Measurements from ENCODE around the gene PRKAB2.

- TF ChIP-seq, protein P1, sequence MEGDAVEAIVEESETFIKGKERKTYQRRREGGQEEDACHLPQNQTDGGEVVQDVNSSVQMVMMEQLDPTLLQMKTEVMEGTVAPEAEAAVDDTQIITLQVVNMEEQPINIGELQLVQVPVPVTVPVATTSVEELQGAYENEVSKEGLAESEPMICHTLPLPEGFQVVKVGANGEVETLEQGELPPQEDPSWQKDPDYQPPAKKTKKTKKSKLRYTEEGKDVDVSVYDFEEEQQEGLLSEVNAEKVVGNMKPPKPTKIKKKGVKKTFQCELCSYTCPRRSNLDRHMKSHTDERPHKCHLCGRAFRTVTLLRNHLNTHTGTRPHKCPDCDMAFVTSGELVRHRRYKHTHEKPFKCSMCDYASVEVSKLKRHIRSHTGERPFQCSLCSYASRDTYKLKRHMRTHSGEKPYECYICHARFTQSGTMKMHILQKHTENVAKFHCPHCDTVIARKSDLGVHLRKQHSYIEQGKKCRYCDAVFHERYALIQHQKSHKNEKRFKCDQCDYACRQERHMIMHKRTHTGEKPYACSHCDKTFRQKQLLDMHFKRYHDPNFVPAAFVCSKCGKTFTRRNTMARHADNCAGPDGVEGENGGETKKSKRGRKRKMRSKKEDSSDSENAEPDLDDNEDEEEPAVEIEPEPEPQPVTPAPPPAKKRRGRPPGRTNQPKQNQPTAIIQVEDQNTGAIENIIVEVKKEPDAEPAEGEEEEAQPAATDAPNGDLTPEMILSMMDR (IDR thresholded peaks at IDR 0.05; ENCODE audit: low read depth, low read length, poor library complexity, severe bottlenecking), result no peak
- TF ChIP-seq EZH2phosphoT487 (IDR thresholded peaks at IDR 0.05; ENCODE audit: borderline replicate concordance, low read length), result no peak
Measured at GRCh38 chr1:147185432-147185831, 13.2 kb upstream of the PRKAB2 start.
